ENCODE data around the gene MAFB.

Gene MAFB

GRCh38 chr20:40654876-40655275 lies 34.2 kb downstream of the MAFB start:
- DNase-seq (ENCODE audit: low read depth): no peak

GRCh38 chr20:40652441-40652987 lies 36.5 kb downstream of the MAFB start:
- no peak for DNase-seq (ENCODE audit: low read depth)

DNA sequence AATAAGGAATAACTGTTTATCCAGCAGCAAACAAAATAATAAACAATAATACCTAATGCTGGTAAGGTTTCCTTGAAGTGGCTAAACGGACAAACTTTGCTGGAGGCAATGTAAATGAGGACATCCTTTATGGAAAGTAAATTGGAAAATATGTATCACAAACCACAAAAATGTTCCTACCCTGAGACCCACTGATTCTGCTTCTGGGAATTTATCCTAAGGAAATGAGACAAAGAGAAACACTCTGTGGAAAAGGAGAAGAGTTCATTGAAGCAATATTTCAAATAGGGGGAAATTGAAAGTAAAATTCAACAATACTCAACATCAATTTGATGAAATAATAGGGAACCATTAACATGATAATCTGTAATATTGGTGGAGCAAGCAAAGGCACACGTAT lies 37.9 kb downstream of the MAFB start:
- DNase-seq (ENCODE audit: low read depth): no peak

DNA sequence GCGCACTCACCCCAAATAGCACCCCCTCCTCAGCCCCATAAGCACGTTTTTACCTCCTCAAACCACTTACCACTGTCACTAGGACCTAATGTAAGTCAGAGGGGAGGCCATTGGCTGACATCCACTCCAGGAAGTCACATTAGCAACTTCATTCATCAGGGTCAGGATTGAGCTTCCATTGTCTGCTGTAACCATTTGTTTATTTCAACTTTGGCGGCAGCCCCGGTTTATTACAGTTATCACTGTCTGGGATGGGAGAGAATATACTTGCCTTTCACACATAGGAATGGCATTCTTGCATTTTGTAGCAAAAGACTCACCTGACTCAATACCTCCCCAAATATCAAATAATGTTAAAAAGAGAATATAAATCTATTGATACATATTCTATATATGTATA lies 38.3 kb downstream of the MAFB start:
- no peak for DNase-seq (ENCODE audit: low read depth)

GRCh38 chr20:40648210-40649072 lies 40.6 kb downstream of the MAFB start:
- DNase-seq (ENCODE audit: low read depth): no peak

DNA sequence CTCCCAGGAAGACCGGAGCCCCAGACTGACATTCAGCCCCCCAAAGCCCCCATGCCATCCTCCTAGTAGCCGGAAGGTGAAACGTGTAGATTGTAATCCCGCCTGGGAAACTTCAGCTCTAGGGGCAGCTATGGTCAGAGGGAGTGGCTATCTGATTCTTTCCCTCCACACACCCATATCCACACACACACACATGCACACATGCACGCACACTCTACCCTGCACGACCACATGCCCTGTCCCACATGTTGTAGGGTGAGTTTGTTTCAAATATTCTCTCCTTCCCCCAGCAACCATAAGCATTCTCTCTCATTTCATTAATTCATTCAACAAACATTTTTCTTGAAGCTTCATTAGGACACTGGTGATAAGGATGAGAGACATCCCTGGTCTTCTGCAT lies 42.2 kb downstream of the MAFB start:
- DNase-seq (ENCODE audit: low read depth): no peak

DNA sequence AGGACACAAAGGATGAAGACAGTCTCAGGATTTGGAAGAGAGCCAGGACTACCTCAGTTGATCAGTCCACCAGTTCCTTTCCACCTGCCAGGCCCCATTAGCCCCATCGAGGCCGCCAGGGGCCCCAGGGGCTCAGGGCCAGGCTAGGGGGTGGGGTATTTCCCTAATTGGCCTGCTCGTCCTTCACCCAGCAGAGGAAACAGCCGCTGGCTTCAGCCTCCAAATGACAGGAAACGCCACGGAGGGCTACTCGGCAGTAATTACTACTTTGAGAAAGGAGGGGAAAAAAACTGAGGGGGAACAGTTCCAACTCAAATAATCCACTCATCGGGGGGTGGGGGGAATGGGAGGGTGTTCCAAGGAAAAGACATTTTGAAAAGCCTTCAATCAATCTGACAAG lies 42.7 kb downstream of the MAFB start:
- no peak for DNase-seq (ENCODE audit: low read depth)

- DNase-seq (ENCODE audit: low read depth): no peak
These were observed 44.2 kb downstream of the MAFB start for GRCh38 chr20:40644863-40645262.

- DNase-seq (ENCODE audit: low read depth): no peak
These were observed 45.1 kb downstream of the MAFB start for GRCh38 chr20:40643891-40644290.

DNA sequence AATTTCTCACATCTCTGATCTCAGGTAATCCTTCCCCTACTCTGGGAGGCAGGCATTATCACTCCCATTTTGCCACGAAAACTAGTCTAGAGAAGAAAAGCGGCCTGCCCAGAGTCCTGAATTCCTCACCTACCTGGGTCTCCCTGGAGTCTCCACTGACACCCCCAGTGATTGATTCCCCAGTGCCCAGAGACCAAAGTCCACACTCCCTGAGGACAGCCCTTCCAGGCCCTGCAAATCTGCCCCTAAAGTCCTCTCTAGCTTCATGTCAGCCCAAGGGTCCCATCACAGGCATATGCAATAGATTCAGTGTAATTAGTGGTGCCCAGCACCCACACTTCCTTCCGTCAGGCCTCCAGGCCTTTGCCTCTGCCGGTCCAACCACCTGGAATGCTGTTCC lies 47.2 kb downstream of the MAFB start:
- no peak for DNase-seq (ENCODE audit: low read depth)

DNA sequence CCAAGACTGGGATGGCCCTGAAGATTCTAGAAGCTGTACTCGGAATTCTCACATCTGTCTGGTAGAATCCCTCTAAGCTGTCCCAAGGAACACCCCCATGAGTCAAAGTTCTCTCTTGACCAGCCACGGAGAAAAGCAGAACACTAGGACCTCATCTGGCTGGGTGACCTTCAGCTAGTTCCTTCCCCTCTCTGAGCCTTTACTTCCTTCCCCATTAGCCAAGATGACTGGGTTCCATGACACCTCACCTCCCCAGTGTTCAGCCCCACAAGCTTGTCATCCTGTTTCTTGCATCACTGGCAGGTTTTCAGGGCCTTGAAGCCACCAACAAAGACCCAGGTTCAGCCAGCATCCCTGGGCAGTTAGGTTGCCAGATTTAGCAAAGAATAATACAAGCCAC lies 47.8 kb downstream of the MAFB start:
- DNase-seq (ENCODE audit: low read depth): no peak

- DNase-seq (ENCODE audit: low read depth): no peak
These were observed 48.4 kb downstream of the MAFB start for GRCh38 chr20:40640667-40641066.

DNA sequence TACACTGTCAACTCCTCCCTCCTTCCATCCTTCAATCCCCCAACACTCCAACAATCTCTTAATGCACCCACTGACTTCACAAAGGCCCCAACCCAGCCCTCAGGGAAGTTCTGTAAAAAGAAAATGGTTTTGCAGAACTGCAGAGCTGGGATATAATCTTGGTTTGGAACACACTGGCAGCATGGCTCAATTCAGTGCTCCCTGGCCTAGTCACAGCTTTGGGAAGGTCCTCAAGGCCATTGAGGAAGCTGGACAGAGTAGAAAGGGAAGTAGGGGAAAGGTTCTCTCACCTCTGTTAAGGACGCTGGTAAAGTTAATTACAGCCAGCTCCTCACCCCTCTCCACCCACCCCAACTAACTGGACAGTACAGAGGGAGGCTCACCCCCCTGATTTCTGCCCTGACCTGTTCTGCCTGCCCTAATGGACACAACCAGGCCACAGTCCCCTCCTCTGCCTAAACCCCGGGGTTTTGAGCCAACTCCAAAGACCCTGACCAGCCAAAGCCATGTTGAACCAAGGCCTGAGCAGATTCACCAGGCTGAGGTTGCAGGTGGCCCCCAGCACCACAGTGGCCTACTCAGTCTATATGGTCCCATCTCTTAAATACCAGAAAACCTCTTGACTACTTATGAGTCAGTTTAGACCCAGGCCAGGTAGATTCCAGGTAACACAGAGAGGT lies 49.2 kb downstream of the MAFB start:
- no peak for DNase-seq (ENCODE audit: low read depth)

GRCh38 chr20:40639132-40639531 lies 49.9 kb downstream of the MAFB start:
- no peak for DNase-seq (ENCODE audit: low read depth)

- no peak for DNase-seq (ENCODE audit: low read depth)
These were observed 50.6 kb downstream of the MAFB start for GRCh38 chr20:40638414-40638813.

DNA sequence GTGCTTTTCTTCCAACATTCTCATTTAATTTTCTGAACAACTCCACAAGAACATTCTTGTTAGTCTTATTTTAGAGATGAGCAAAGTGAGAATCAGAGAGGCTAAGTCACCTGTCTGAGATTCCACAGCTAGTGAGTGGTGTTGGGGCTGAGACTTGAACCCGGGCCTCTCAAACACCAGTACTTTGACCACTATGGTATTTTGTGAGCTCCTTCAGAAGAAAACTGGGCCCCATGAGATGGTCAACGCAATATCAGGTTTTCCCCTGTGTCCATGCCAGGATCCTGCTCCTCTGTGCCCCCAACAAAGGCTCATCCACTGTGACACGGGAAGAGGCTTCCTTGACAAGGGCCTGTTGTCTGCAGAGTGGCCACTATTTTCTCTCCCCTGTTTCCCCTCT lies 51.9 kb downstream of the MAFB start:
- no peak for DNase-seq (ENCODE audit: low read depth)

DNA sequence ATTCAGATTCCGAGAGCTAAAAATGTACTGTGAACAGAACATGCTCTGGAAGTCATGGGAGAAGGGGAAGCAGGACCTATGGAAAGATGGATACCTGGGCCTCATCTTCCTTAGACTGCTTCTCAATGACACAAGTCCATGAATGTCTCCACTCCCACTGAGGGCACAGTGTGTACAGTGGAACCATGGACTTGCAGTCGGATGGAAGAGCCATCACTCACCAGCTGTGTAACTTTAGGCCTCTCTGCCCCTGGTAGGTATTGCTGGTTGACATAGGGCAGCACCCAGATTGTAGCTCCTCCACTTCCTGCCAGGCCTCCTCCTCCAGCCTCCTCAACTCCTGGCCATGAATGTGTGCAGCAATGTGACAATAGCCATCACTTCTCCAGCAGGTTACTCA lies 52.5 kb downstream of the MAFB start:
- DNase-seq (ENCODE audit: low read depth): no peak

- DNase-seq (ENCODE audit: low read depth): no peak
These were observed 53.1 kb downstream of the MAFB start for GRCh38 chr20:40635971-40636370.
